ENCODE data around the gene SARDH. TPM values are rescaled to one million over a fixed set of nuclear protein-coding genes. Genes with fewer than 3 reads are reported as not detected.
A peak's percentile ranks its signal among the peaks of the same experiment; 100 is the strongest.
"Not testable (repeated sequence)": the region's sequence is repeated elsewhere in the genome, so short reads cannot be mapped to it uniquely, and the experiment has no call there.

Gene SARDH
- total RNA-seq, 1 donor from 2014 or later, result 0.63 TPM

- H3K4me3 ChIP-seq, result no peak overlapping the region
- peaks cover 81% of the 10 kb centered on the region for H3K27me3 ChIP-seq (ENCODE audit: low read depth)
These were observed 13.0 kb upstream of the SARDH start for GRCh38 chr9:133750982-133751649.

GRCh38 chr9:133747309-133747708, 9.2 kb upstream of the SARDH start:
- no peaks in the 10 kb centered on the region for H3K36me3 ChIP-seq
- H3K4me3 ChIP-seq, result no peak overlapping the region
- H3K27me3 ChIP-seq (ENCODE audit: low read depth), result peaks cover 56% of the 10 kb centered on the region
- intact Hi-C loops (cut with micrococcal nuclease), result no loop called here
- no peaks in the 10 kb centered on the region for H3K4me1 ChIP-seq
- H3K9me3 ChIP-seq (replicated peaks), result no peaks in the 10 kb centered on the region
- no peak for DNase-seq
- H3K27ac ChIP-seq (replicated peaks), result no peak overlapping the region
- no peak for TF ChIP-seq CTCF (IDR thresholded peaks at IDR 0.05; ENCODE audit: borderline replicate concordance)

More at GRCh38 chr9:133750982-133751649, 13.0 kb upstream of the SARDH start:
- H3K36me3 ChIP-seq, result no peaks in the 10 kb centered on the region
- intact Hi-C loops (cut with micrococcal nuclease), result no loop called here
- no peaks in the 10 kb centered on the region for H3K9me3 ChIP-seq (replicated peaks)
- H3K4me1 ChIP-seq, result no peaks in the 10 kb centered on the region
- H3K27ac ChIP-seq (replicated peaks), result no peak overlapping the region
- no peak for DNase-seq
- TF ChIP-seq CTCF (IDR thresholded peaks at IDR 0.05; ENCODE audit: borderline replicate concordance), result no peak

GRCh38 chr9:133744528-133744927, 6.4 kb upstream of the SARDH start:
- DNase-seq; intact Hi-C loops (cut with micrococcal nuclease); H3K36me3 ChIP-seq; H3K4me1 ChIP-seq; H3K27ac ChIP-seq (replicated peaks); H3K9me3 ChIP-seq (replicated peaks); H3K4me3 ChIP-seq: not testable (repeated sequence)
- H3K27me3 ChIP-seq (ENCODE audit: low read depth), result peaks cover 48% of the 10 kb centered on the region

GRCh38 chr9:133742849-133743444, 4.8 kb upstream of the SARDH start:
- Histone ChIP-seq H3K9me3 (replicated peaks) (no peaks in the 10 kb centered on the region), H3K36me3 (no peaks in the 10 kb centered on the region), H3K27me3 (ENCODE audit: low read depth) (peaks cover 51% of the 10 kb centered on the region), H3K27ac (replicated peaks) (no peak overlapping the region), H3K4me1 (peaks cover 7% of the 10 kb centered on the region), H3K4me3 (no peak overlapping the region)
- TF ChIP-seq CTCF (IDR thresholded peaks at IDR 0.05; ENCODE audit: borderline replicate concordance), result peak; percentile 99
- intact Hi-C loops (cut with micrococcal nuclease), result no loop called here
- peak; percentile 71 for DNase-seq

GRCh38 chr9:133742251-133742650, 4.1 kb upstream of the SARDH start:
- H3K36me3 ChIP-seq, result no peaks in the 10 kb centered on the region
- peaks cover 51% of the 10 kb centered on the region for H3K27me3 ChIP-seq (ENCODE audit: low read depth)
- DNase-seq, result no peak
- H3K27ac ChIP-seq (replicated peaks), result no peak overlapping the region
- TF ChIP-seq CTCF (IDR thresholded peaks at IDR 0.05; ENCODE audit: borderline replicate concordance), result no peak
- H3K4me3 ChIP-seq, result no peak overlapping the region
- peaks cover 13% of the 10 kb centered on the region for H3K4me1 ChIP-seq
- no peaks in the 10 kb centered on the region for H3K9me3 ChIP-seq (replicated peaks)
- intact Hi-C loops (cut with micrococcal nuclease), result no loop called here

- TF ChIP-seq CTCF (IDR thresholded peaks at IDR 0.05; ENCODE audit: borderline replicate concordance), result no peak
- Histone ChIP-seq H3K9me3 (replicated peaks) (no peaks in the 10 kb centered on the region), H3K36me3 (no peaks in the 10 kb centered on the region), H3K4me1 (peaks cover 13% of the 10 kb centered on the region), H3K27me3 (ENCODE audit: low read depth) (peaks cover 51% of the 10 kb centered on the region), H3K4me3 (no peak overlapping the region), H3K27ac (replicated peaks) (no peak overlapping the region)
- no peak for DNase-seq
- intact Hi-C loops (cut with micrococcal nuclease), result no loop called here
These were observed 3.6 kb upstream of the SARDH start for GRCh38 chr9:133741716-133742115.
